ENCODE measurements around the gene OBP2B.
"Not testable (repeated sequence)": the region's sequence is repeated elsewhere in the genome, so short reads cannot be mapped to it uniquely, and the experiment has no call there.

Gene OBP2B

DNA sequence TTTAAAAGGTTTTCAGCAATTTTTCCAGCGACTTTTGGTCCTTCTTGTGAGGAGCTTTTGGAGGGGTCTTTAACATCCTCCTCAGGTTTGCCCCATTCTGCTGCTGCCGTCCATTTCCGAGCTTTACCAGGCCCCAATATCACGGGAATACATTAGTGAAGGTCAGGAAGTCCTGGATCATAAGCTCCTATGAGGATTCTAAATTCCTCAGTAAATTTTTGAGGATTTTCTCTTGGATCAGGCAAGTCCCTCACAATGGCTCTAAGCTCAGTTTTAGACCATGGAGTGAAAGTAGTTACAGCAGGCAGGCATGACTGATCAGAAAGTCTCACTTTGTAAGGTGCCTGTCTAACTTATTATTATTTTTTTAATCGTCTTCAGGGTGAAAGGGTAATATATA, 28.1 kb downstream of the OBP2B start:
- Mint-ChIP-seq H3K27ac (no peak overlapping the region), H3K9me3 (no peaks in the 10 kb centered on the region), H3K27me3 (ENCODE audit: low read depth, poor library complexity) (peaks cover 73% of the 10 kb centered on the region), H3K36me3 (ENCODE audit: low read depth) (no peaks in the 10 kb centered on the region), H3K4me3 (no peak overlapping the region), H3K4me1 (peaks cover 10% of the 10 kb centered on the region)
- no peak for TF ChIP-seq CTCF (IDR thresholded peaks at IDR 0.05)
- DNase-seq: no peak

DNA sequence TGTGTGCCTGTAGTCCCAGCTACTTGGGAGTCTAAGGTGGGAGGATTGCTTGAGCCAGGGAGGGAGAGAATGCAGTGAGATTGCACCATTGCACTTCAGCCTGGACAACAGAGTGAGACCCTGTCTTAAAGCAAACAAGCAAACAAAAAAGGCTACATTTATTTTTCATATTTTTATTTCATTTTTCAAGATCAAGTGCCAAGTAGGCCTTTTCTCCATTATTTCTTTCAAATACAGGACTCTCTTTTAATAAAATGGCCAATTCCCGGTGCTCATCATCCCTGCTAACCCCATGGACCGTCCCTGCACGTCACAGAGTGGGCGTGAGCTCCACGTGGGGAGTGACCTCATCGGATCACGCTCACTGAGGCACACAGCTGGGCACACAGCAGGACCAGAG, 36.0 kb downstream of the OBP2B start:
- Mint-ChIP-seq H3K27ac (no peak overlapping the region), H3K27me3 (ENCODE audit: low read depth, poor library complexity) (peaks cover 45% of the 10 kb centered on the region), H3K36me3 (ENCODE audit: low read depth) (no peaks in the 10 kb centered on the region), H3K4me1 (peaks cover 20% of the 10 kb centered on the region), H3K9me3 (no peaks in the 10 kb centered on the region), H3K4me3 (no peak overlapping the region)
- TF ChIP-seq CTCF (IDR thresholded peaks at IDR 0.05): no peak
- DNase-seq: no peak

DNA sequence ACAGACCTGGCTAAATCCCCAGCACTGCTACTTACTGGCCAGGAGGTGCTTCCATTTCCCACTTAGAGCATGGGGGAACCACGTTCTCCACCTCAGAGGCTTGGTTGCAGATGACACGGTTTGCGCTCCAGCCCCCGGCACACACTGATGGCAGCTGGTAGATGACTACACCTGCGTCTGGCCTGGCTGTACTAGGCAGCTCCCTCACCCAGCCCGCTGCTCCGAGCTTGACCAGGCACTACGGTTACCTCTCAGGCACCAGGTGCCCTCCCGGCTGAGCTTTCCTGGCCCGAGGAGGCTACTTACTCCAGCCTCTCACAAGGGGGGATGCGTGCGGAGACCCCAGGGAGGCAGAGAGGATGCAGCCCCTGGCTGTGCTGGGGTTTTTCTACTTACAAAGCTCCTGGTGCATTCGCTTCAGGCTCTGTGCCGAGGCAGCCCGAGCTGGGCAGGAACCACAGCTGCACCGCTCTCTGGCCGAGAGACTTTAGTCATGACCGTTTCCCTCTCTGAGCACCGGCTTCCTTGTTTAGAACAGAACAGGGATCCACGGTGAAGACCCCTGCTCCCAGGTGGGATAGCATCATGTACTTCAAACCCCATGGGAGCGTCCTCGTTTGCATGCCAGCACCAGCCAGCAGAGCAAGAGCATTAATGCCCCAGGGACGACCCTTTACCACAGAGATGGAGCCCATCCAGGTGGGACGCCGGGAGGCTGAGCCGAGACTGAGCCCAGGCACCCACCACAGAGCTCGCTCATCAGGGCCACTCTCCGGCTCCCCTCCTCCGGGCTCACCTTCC, 37.7 kb downstream of the OBP2B start:
- Mint-ChIP-seq H3K4me1 (peaks cover 27% of the 10 kb centered on the region), H3K27me3 (ENCODE audit: low read depth, poor library complexity) (peaks cover 31% of the 10 kb centered on the region), H3K27ac (no peak overlapping the region), H3K36me3 (ENCODE audit: low read depth) (no peaks in the 10 kb centered on the region), H3K9me3 (no peaks in the 10 kb centered on the region), H3K4me3 (no peak overlapping the region)
- TF ChIP-seq CTCF (IDR thresholded peaks at IDR 0.05): no peak
- no peak for DNase-seq

- Mint-ChIP-seq H3K27me3 (ENCODE audit: low read depth, poor library complexity) (peaks cover 29% of the 10 kb centered on the region), H3K4me1 (peaks cover 27% of the 10 kb centered on the region), H3K9me3 (no peaks in the 10 kb centered on the region), H3K36me3 (ENCODE audit: low read depth) (no peaks in the 10 kb centered on the region), H3K27ac (no peak overlapping the region), H3K4me3 (no peak overlapping the region)
- DNase-seq: no peak
- no peak for TF ChIP-seq CTCF (IDR thresholded peaks at IDR 0.05)
Measured at GRCh38 chr9:133170716-133171115, 38.3 kb downstream of the OBP2B start.

- not testable (repeated sequence) for DNase-seq; H3K27ac Mint-ChIP-seq; H3K4me3 Mint-ChIP-seq; H3K9me3 Mint-ChIP-seq; H3K36me3 Mint-ChIP-seq (ENCODE audit: low read depth)
- peaks cover 22% of the 10 kb centered on the region for H3K27me3 Mint-ChIP-seq (ENCODE audit: low read depth, poor library complexity)
- peaks cover 33% of the 10 kb centered on the region for H3K4me1 Mint-ChIP-seq
Measured at GRCh38 chr9:133169687-133170086, 39.4 kb downstream of the OBP2B start.

DNA sequence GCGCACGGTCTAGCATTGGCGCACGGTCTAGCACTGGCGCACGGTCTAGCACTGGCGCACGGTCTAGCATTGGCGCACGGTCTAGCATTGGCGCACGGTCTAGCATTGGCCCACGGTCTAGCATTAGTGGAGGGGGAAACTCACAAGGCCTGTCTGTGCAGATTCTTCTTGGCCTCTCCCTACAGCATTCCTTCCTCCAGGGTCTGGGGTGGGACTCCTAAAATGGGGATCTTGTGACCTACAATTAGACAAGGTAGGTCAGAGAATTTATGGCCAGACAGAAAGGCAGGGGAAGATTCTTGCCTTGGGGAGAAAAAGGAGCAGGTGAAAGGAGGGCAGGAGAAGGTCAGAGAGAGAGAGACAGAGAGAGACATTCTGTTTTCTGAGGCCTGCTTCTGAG, 39.9 kb downstream of the OBP2B start:
- DNase-seq: no peak
- H3K9me3 Mint-ChIP-seq: no peaks in the 10 kb centered on the region
- peaks cover 35% of the 10 kb centered on the region for H3K4me1 Mint-ChIP-seq
- H3K4me3 Mint-ChIP-seq: no peak overlapping the region
- peaks cover 16% of the 10 kb centered on the region for H3K27me3 Mint-ChIP-seq (ENCODE audit: low read depth, poor library complexity)
- peak overlapping the region; percentile 54 for H3K27ac Mint-ChIP-seq
- H3K36me3 Mint-ChIP-seq (ENCODE audit: low read depth): no peaks in the 10 kb centered on the region
- no peak for TF ChIP-seq CTCF (IDR thresholded peaks at IDR 0.05)

All from nephron progenitor cell (in vitro differentiated cells).